ENCODE results near the gene FUT8. TPM values are rescaled to one million over a fixed set of nuclear protein-coding genes. Genes with fewer than 3 reads are reported as not detected.

The FUT8 gene
- total and polyA plus RNA-seq, 2 donors (not counting 1 experiment from before 2014, with no cell fraction given) = 13.2 to 91.8 TPM

GRCh38 chr14:65564370-65564769, 151.8 kb downstream of the FUT8 start:
- H3K9ac ChIP-seq (ENCODE audit: low read length) = no peak overlapping the region
- TF ChIP-seq CTCF (IDR thresholded peaks at IDR 0.05) (no peak), EZH2 (IDR thresholded peaks at IDR 0.05; ENCODE audit: borderline replicate concordance, insufficient read depth, low read depth, low read length, poor library complexity, severe bottlenecking) (no peak)
- peaks cover 12 to 15% of the 10 kb centered on the region in 2 experiments for H3K36me3 ChIP-seq (replicated peaks in 1 of 2; ENCODE audit: control extremely low read depth in 1 of 2, control insufficient read depth in 1 of 2, extremely low read depth in 1 of 2, insufficient read depth in 2 of 2, low read length in 1 of 2)
- Mint-ChIP-seq H3K27me3 (no peaks in the 10 kb centered on the region), H3K4me3 (no peak overlapping the region), H3K9me3 (ENCODE audit: insufficient read depth) (peaks cover 4% of the 10 kb centered on the region), H3K4me1 (peaks cover 31% of the 10 kb centered on the region), H3K27ac (no peak overlapping the region)
- peaks cover 35% of the 10 kb centered on the region for H3K79me2 ChIP-seq (ENCODE audit: control insufficient read depth, insufficient read depth, low read length)
- H3K4me3 ChIP-seq (ENCODE audit: control extremely low read depth in 1 of 5, extremely low read depth in 1 of 5, insufficient read depth in 1 of 5, low read depth in 2 of 5, low read length in 4 of 5) = no peak overlapping the region
- no peak for DNase-seq
- H3K4me2 ChIP-seq (replicated peaks; ENCODE audit: low read depth, low read length, poor library complexity, severe bottlenecking) = no peak overlapping the region
- H3K27me3 ChIP-seq (replicated peaks in 1 of 4; ENCODE audit: control extremely low read depth in 1 of 4, control insufficient read depth in 3 of 4, insufficient read depth in 4 of 4, low read length in 3 of 4) = no peaks in the 10 kb centered on the region
- no peak for ATAC-seq (ENCODE audit: low read depth)
- H2AFZ ChIP-seq (ENCODE audit: insufficient read depth, low read depth, low read length, poor library complexity, severe bottlenecking) = no peak overlapping the region
- H4K20me1 ChIP-seq (ENCODE audit: control insufficient read depth, insufficient read depth, low read length, poor library complexity, severe bottlenecking) = no peaks in the 10 kb centered on the region
- H3K4me1 ChIP-seq (ENCODE audit: control insufficient read depth in 2 of 2, insufficient read depth in 2 of 2, low read length in 2 of 2) = peaks cover 0 to 7% of the 10 kb centered on the region in 2 donors
- ChIA-PET POLR2A (no interaction called here), CTCF (interaction anchor here (1.0 kb wide), 1 partner anchor 395 kb away, joined by 3 read pairs; no protein-coding TSS in a partner anchor)
- peaks cover 0 to 2% (median 0%) of the 10 kb centered on the region in 3 donors for H3K9me3 ChIP-seq (ENCODE audit: control extremely low read depth in 1 of 3, control insufficient read depth in 2 of 3, insufficient read depth in 1 of 3, low read length in 2 of 3)
- intact Hi-C loops (cut with micrococcal nuclease) = no loop called here
- 74% methylated on average over 2 of the region's 4 CpGs for WGBS (ENCODE audit: insufficient coverage)
- H3K27ac ChIP-seq (ENCODE audit: low read length in 2 of 2) = no peak overlapping the region

- WGBS (ENCODE audit: insufficient coverage) = 83% methylated on average over 1 of the region's 1 CpG
- intact Hi-C loops (cut with micrococcal nuclease) = no loop called here
- Mint-ChIP-seq H3K27me3 (no peaks in the 10 kb centered on the region), H3K4me1 (peaks cover 33% of the 10 kb centered on the region), H3K9me3 (ENCODE audit: insufficient read depth) (peaks cover 4% of the 10 kb centered on the region), H3K4me3 (no peak overlapping the region), H3K27ac (no peak overlapping the region)
- no peaks in the 10 kb centered on the region for H3K27me3 ChIP-seq (replicated peaks in 1 of 4; ENCODE audit: control extremely low read depth in 1 of 4, control insufficient read depth in 3 of 4, insufficient read depth in 4 of 4, low read length in 3 of 4)
- no peak overlapping the region for H3K4me2 ChIP-seq (replicated peaks; ENCODE audit: low read depth, low read length, poor library complexity, severe bottlenecking)
- TF ChIP-seq CTCF (IDR thresholded peaks at IDR 0.05) = no peak
- TF ChIP-seq EZH2 (IDR thresholded peaks at IDR 0.05; ENCODE audit: borderline replicate concordance, insufficient read depth, low read depth, low read length, poor library complexity, severe bottlenecking) = no peak
- ChIA-PET CTCF (no interaction called here), POLR2A (no interaction called here)
- no peak overlapping the region for H3K4me3 ChIP-seq (ENCODE audit: control extremely low read depth in 1 of 5, extremely low read depth in 1 of 5, insufficient read depth in 1 of 5, low read depth in 2 of 5, low read length in 4 of 5)
- peaks cover 0 to 2% (median 0%) of the 10 kb centered on the region in 3 donors for H3K9me3 ChIP-seq (ENCODE audit: control extremely low read depth in 1 of 3, control insufficient read depth in 2 of 3, insufficient read depth in 1 of 3, low read length in 2 of 3)
- DNase-seq (no peak), ATAC-seq (ENCODE audit: low read depth) (no peak)
- peaks cover 0 to 7% of the 10 kb centered on the region in 2 donors for H3K4me1 ChIP-seq (ENCODE audit: control insufficient read depth in 2 of 2, insufficient read depth in 2 of 2, low read length in 2 of 2)
- H3K9ac ChIP-seq (ENCODE audit: low read length) = no peak overlapping the region
- H3K27ac ChIP-seq (ENCODE audit: low read length in 2 of 2) = no peak overlapping the region
- peaks cover 12 to 15% of the 10 kb centered on the region in 2 experiments for H3K36me3 ChIP-seq (replicated peaks in 1 of 2; ENCODE audit: control extremely low read depth in 1 of 2, control insufficient read depth in 1 of 2, extremely low read depth in 1 of 2, insufficient read depth in 2 of 2, low read length in 1 of 2)
- no peak overlapping the region for H2AFZ ChIP-seq (ENCODE audit: insufficient read depth, low read depth, low read length, poor library complexity, severe bottlenecking)
- H3K79me2 ChIP-seq (ENCODE audit: control insufficient read depth, insufficient read depth, low read length) = peaks cover 35% of the 10 kb centered on the region
- H4K20me1 ChIP-seq (ENCODE audit: control insufficient read depth, insufficient read depth, low read length, poor library complexity, severe bottlenecking) = no peaks in the 10 kb centered on the region
Observed at GRCh38 chr14:65565948-65566347, 153.4 kb downstream of the FUT8 start.
